HL-60 (cell line): ENCODE measurements around the gene KIF22.

Experiments used
- POLR2AphosphoS5 ChIP-seq: IDR thresholded peaks from 2 replicates; pipeline ENCODE4 v1.6.1; 2012; ENCODE audit warnings: low read depth
- SPI1 ChIP-seq: IDR thresholded peaks from 2 replicates; pipeline ENCODE4 v1.6.1; 2012; ENCODE audit warnings: low read depth, mild to moderate bottlenecking, borderline replicate concordance
- TF ChIP-seq, protein P1 (sequence below): IDR thresholded peaks from one replicate; pipeline ENCODE4 v1.5.1; 2011; ENCODE audit warnings: low read length, control low read depth, inconsistent platforms; ENCODE audit not compliant: insufficient read depth

DNA sequence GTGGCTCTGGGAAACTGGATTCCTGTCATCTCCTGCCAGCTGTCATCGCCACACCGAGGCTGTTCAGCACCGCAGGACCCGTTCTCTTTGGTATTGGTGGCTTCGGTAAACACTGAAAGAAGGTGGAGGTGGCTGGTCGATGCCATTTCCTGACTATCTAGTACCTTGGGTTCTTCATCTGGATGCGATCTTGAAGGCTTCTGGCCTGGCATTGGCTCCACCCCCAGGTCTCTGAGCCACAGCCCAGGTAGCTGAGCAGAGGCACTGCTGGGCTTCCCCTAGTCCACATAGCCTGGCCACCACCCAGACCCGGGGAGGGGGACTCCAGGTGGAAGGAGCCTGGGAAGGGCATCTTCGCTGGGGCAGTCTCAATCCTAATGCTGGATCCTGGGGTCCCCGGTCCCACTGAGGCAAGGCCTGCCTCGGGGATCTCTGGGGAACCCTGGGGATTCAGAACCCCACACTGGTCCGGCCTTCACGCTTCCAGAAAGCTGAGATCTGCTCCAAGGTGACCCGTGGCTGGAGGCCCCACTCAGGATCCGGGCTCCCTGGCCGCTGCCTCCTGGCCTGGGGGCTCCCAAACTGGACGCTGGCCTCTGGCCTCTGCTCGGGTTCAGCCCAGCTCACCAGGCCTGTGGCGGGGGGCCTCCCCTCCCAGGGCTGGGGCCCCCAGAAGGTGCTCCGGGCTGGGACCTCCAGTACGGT, 46.6 kb upstream of the KIF22 start:
- no peak for TF ChIP-seq POLR2AphosphoS5
- TF ChIP-seq SPI1: no peak
- TF ChIP-seq, protein P1, sequence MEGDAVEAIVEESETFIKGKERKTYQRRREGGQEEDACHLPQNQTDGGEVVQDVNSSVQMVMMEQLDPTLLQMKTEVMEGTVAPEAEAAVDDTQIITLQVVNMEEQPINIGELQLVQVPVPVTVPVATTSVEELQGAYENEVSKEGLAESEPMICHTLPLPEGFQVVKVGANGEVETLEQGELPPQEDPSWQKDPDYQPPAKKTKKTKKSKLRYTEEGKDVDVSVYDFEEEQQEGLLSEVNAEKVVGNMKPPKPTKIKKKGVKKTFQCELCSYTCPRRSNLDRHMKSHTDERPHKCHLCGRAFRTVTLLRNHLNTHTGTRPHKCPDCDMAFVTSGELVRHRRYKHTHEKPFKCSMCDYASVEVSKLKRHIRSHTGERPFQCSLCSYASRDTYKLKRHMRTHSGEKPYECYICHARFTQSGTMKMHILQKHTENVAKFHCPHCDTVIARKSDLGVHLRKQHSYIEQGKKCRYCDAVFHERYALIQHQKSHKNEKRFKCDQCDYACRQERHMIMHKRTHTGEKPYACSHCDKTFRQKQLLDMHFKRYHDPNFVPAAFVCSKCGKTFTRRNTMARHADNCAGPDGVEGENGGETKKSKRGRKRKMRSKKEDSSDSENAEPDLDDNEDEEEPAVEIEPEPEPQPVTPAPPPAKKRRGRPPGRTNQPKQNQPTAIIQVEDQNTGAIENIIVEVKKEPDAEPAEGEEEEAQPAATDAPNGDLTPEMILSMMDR: no peak
